HG02571 (cell line): Measurements from ENCODE around the gene PSME2.
"Not testable (repeated sequence)": the region's sequence is repeated elsewhere in the genome, so short reads cannot be mapped to it uniquely, and the experiment has no call there.

Experiments
- ATAC-seq: cut with Tn5 transposase; IDR thresholded peaks from one replicate; pipeline ENCODE4 v1.9.1; 2021; ENCODE audit warnings: mild to moderate bottlenecking, moderate library complexity; ENCODE audit not compliant: unreplicated experiment

Gene PSME2

DNA sequence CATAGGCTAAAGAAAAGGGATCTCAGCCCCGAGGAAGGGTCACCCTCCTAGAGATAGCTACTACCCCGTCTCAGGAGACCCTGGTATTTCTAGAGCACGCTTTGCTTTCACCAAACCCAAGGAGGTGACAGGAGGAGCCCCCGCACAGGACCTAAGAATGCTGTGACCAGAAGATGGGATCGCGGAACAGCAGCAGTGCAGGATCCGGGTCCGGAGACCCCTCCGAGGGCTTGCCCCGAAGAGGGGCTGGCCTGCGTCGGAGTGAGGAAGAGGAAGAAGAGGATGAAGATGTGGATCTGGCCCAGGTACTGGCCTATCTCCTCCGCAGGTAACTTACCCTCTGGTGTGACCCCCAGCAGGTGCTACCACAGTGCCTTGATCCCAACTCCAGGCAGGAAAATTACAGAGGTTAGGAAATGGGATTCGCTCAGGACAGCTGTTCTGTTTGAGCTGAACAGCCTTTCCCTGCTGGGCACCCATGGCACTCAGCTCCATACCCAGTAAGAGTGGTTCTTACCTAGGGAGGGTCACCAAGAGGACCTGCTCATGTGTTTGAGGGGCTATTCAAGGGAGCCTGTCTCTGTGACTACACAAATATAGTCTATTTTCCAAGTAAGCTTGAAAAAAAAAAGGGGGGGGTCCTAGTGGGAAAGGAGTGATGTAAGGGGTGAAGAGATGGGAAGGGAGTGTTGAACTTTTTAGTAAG lies 30.8 kb downstream of the PSME2 start:
- no peak for ATAC-seq

DNA sequence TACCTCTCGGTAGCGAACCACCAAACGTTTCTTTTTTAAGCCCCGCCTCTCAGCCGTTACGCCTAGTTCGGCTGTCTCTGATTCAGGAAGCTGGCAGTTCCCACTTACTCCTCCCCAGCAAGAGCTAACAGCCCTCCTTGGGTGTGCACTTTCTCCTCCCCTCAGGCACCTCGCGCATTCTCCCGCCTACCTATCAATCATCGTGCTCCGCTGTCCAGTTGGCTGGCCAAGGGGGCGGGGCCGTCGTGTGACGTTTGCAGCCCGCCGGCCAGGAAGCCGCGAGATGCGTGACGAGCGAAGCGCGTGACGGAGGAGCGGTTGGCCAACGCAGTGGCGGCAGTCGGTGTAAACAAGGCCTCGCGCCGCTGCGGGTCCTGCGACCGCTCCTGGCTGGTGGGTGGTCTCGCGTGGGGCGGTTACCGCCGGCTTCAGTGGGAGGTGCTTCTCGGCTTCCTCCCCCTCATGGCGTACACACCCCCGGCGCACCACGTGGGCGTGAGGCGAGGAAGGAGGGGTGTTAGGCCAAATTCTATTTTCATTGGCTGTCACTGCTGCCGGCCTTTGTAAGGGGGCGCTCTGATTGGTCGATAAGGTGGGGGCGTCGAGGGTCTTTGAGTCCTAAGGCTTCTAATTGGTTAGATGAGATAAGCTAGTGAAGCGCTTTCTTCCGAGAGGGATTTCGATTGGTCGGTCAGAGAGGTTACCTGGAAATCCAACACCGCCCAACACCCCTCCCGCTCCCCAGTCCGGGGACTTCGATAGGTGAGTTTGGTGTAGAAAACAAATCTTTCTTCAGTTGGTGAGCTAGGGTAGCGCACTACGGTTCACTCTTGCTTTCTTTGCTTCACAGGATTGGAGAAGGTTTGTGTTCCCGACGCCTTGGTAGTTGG lies 31.6 kb downstream of the PSME2 start, which contains the start of the genes DCAF11 and NRL:
TSS of gene DCAF11 (plus strand) at position 246 of the 890 bp plus-strand sequence. CDS start 818 bp downstream, outside the sequence.
TSS of gene NRL (minus strand) at position 418 of the 890 bp plus-strand sequence. CDS start 32,101 bp downstream, outside the sequence.
- peak; percentile 80 for ATAC-seq

DNA sequence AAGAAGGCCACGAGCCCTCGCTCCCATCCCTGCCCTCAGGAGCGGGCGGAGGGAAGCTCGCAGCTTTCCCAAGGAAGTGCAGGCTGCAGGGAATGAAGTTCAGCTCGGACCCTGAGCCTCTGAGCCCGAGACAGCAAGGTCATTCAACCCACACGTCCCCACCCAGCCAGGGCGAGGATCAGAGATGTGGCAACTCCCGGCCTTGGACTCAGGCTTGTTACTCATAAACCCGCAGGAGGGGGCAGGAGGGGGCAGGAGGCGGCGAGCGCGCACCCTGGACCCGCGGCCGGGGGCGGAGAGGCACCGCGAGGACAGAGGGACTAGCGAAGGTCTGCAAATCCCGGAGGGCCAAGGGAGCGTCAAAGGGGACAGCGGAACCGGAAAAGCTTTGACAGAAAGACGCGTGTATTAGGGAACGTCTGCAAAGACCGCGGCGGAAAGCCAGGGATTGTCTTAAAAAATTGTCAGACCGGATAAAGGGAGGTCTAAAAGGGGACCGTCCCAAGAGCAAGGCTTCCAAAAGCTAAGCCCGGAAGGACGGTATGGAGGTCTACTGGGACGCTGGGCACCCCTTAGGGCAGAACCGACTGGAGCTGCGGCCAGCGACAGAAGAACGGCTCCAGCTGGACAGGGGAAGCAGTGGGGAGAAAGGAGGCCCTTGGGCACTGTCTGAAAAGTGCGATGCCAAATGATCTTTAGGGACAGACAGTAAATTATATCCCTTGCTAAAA lies 32.4 kb downstream of the PSME2 start:
- peak; percentile 27 for ATAC-seq

GRCh38 chr14:24113379-24113800 lies 33.0 kb downstream of the PSME2 start:
- ATAC-seq: no peak

- ATAC-seq: no peak
These were observed 35.9 kb downstream of the PSME2 start for GRCh38 chr14:24110523-24110922.

- no peak for ATAC-seq
These were observed 36.4 kb downstream of the PSME2 start for GRCh38 chr14:24110060-24110459.

DNA sequence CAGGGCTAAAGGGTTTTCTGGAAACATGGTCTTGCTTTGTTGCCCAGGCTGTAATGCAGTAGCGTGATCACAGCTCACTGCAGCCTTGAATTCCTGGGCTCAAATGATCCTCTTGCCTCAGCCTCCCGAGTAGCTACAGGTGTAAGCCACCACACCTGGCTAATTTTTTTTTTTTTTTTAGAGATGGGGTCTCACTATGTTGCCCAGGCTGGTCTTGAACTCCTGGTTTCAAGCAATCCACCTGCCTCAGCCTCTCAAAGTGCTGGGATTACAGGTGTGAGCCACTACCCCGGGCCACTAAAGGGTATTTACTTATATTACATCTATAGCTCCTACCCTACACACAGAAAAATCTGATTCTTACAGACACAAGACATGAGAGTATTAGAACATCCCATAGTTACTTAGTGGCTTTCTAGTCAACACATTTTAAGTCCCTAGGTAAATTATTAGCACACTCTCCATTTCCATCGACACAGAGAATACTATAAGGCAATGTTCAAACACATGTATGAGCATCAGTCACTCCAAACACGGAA lies 38.0 kb downstream of the PSME2 start:
- ATAC-seq: peak; percentile 10

DNA sequence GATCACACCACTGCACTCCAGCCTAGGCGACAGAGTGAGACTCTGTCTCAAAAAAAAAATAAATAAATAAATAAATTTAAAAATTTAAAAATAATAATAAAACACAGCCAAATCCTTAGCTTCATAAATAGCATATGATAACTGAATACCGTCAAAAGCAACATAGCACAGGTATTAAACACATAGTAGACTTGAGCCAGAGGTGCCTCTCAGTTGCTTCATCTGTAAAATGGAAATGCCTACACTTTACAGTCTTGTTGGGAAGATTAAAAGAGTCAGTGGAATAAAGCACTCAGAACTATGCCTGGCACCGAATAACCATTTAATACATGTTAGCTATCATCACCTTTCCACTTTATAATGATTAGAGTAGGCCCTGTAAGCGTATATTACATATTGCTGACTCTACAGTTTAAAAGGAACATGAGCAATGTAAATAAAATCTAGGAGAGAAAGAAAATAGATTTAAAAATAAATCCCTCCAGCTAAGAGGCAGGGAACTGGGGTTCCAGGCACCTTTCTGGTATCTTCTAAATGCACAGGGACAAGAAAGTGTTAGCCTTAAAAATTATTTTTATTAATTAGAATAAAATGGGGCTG lies 39.6 kb downstream of the PSME2 start:
- no peak for ATAC-seq

DNA sequence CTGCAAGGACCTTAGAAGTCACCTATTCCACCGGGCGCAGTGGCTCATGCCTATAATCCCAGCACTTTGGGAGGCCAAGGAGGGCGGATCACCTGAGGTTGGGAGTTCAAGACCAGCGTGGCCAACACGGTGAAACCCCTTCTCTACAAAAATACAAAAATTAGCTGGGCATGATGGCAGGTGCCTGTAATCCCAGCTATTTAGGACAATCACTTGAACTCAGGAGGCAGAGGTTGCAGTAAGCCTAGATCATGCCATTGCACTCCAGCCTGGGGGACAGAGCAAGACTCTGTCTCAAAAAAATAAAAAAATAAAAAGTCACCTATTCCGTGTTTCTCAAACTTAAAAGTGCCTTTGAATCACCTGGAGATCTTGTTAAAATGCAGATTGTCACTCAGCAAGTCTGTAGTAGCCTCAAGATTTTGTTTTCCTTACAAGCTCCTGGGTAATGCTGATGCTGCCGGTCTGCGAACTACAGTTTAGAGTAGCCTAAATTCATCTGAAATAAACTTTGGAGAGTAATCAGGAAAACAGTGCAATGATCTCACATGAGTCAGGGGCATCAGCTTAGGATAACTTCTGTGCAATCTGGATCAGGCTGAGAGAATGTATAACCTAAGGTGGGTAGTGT lies 40.7 kb downstream of the PSME2 start:
- ATAC-seq: not testable (repeated sequence)

DNA sequence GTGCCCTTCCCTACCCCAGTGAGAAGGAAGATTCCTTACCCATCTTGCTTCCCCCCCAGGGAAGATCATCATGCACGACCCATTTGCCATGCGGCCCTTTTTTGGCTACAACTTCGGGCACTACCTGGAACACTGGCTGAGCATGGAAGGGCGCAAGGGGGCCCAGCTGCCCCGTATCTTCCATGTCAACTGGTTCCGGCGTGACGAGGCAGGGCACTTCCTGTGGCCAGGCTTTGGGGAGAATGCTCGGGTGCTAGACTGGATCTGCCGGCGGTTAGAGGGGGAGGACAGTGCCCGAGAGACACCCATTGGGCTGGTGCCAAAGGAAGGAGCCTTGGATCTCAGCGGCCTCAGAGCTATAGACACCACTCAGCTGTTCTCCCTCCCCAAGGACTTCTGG lies 43.0 kb downstream of the PSME2 start:
- ATAC-seq: no peak

DNA sequence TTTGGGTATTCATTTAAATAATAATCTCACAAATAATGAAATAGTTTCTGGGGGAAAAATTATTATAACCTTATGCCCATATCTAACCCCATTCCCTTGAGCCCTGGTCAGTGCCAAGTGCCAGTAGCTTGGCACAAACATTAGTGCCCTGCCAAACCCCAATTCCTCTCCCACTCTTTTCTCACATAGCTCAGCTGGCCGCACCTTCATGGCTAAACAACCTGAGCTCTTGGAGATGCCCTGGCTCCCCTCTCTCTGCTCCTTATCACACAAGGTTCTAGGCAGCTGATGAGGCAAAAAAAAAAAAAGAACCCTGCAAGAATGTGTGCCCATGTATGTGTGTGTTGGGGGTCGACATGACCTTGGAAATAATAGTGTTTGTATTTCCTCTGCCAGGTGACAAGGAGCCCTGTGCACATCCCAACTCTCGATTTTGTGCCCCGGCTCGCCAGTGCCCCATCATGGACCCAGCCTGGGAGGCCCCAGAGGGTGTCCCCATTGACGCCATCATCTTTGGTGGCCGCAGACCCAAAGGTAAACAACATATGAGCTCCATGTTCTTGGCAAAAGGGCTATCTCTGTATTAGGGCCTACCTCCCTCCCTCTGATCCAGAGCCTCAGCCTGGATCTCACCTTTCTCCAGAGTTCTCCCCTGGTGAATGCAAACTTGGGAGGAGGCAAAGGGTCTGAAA lies 43.9 kb downstream of the PSME2 start:
- no peak for ATAC-seq

GRCh38 chr14:24100982-24101494 lies 45.4 kb downstream of the PSME2 start:
- no peak for ATAC-seq

- no peak for ATAC-seq
These were observed 46.0 kb downstream of the PSME2 start for GRCh38 chr14:24100197-24100981.

GRCh38 chr14:24098927-24099813 lies 47.2 kb downstream of the PSME2 start:
- ATAC-seq: no peak

GRCh38 chr14:24098229-24098926 lies 48.0 kb downstream of the PSME2 start:
- ATAC-seq: no peak

DNA sequence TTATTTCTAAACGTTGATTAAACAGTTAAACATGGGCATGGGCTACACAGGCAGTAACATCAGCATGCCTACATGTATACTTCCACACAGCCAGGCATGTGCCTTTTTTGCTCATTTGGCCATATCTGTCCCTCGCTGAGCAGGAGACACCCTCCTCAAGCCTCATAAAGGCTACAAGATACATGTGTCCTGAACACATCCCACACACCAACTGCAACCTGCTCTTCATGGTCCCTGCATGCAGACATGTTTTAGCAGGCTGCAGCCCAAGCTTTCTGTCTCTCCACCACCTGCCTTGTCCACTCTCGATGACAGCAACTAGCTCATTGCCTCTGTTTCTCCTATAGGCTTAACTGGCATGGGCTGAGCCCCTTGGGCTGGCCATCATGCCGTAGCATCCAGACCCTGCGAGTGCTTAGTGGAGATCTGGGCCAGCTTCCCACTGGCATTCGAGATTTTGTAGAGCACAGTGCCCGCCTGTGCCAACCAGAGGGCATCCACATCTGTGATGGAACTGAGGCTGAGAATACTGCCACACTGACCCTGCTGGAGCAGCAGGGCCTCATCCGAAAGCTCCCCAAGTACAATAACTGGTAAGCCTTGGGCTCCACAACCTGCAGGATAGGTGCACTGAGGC lies 49.7 kb downstream of the PSME2 start:
- no peak for ATAC-seq
